H1 (cell line): Measurements from ENCODE around the gene MBP. TPM values are rescaled to one million over a fixed set of nuclear protein-coding genes. Genes with fewer than 3 reads are reported as not detected.

Experiments
- CTCF ChIA-PET: fragments of 300-600 bp; sonication (Branson Sonifier 250); formaldehyde crosslinking; loops from one replicate; lab custom pipeline; 2021; ENCODE audit not compliant: partially characterized antibody; lab: Charles Lee
- POLR2A ChIA-PET: fragments of 300-600 bp; sonication (Branson Sonifier 250); formaldehyde crosslinking; loops from one replicate; lab custom pipeline; 2021; ENCODE audit warnings: inconsistent platforms; ENCODE audit not compliant: partially characterized antibody; lab: Charles Lee
- DNase-seq, 2 experiments: peaks; one replicate each; pipeline versions ENCODE4 v3.0.0 to v3.0.0-alpha.2; 2010 to 2022; ENCODE audit warnings: low spot score in 2 of 2, low read depth in 1 of 2, mixed read lengths in 1 of 2
- FAIRE-seq: peaks from 2 replicates; lab custom pipeline; 2011; peaks lifted over from hg19 to GRCh38; lab: Jason Lieb, UNC
- H2AFZ ChIP-seq: 2 replicates; pipeline ENCODE4 v1.8.1; 2012; ENCODE audit warnings: low read length, inconsistent platforms
- H2AK5ac ChIP-seq: 2 replicates; pipeline ENCODE4 v1.6.1; 2013; ENCODE audit warnings: low read depth, low read length
- H2BK120ac ChIP-seq: replicated peaks from 2 replicates; pipeline ENCODE3; 2013; ENCODE audit warnings: low read depth, low read length, inconsistent platforms
- H2BK12ac ChIP-seq: 2 replicates; pipeline ENCODE4 v1.6.1; 2013; ENCODE audit warnings: low read depth, low read length
- H2BK15ac ChIP-seq: 2 replicates; pipeline ENCODE4 v1.6.1; 2013; ENCODE audit warnings: low read length
- H2BK20ac ChIP-seq: 2 replicates; pipeline ENCODE4 v1.6.1; 2013; ENCODE audit warnings: low read length
- H2BK5ac ChIP-seq: 2 replicates; pipeline ENCODE4 v1.6.1; 2013; ENCODE audit warnings: low read depth, low read length
- H3K14ac ChIP-seq: 2 replicates; pipeline ENCODE4 v1.6.1; 2013; ENCODE audit warnings: inconsistent platforms; ENCODE audit not compliant: insufficient read length
- H3K18ac ChIP-seq: 2 replicates; pipeline ENCODE4 v1.6.1; 2013; ENCODE audit warnings: low read length; ENCODE audit errors: extremely low read depth
- H3K23ac ChIP-seq: 2 replicates; pipeline ENCODE4 v1.6.1; 2013; ENCODE audit warnings: inconsistent platforms; ENCODE audit not compliant: insufficient read length
- H3K23me2 ChIP-seq: 2 replicates; pipeline ENCODE4 v1.6.1; 2013; ENCODE audit warnings: low read depth, low read length
- H3K27ac ChIP-seq: 2 replicates; pipeline ENCODE4 v1.6.1; 2011; ENCODE audit warnings: low read depth, low read length, inconsistent platforms
- H3K27me3 ChIP-seq, 4 experiments: replicated peaks in 1 of 4; 1 replicate in 1 of 4; 2 replicates in 3 of 4; pipeline versions ENCODE4 v1.6.1 to v1.8.1; 2011 to 2013; ENCODE audit warnings: low read length in 3 of 4, mild to moderate bottlenecking in 3 of 4, inconsistent platforms in 2 of 4, mixed read lengths in 2 of 4, moderate library complexity in 1 of 4; ENCODE audit not compliant: control insufficient read depth in 3 of 4, insufficient read depth in 3 of 4; ENCODE audit errors: extremely low read depth in 1 of 4
- H3K36me3 ChIP-seq, 4 experiments: 2 replicates each; pipeline versions ENCODE4 v1.6.1 to v1.8.1; 2011 to 2013; ENCODE audit warnings: mild to moderate bottlenecking in 4 of 4, low read length in 3 of 4, moderate library complexity in 2 of 4, control low read depth in 1 of 4, inconsistent platforms in 1 of 4; ENCODE audit not compliant: insufficient read depth in 4 of 4, control insufficient read depth in 2 of 4
- H3K4ac ChIP-seq: replicated peaks from 2 replicates; pipeline ENCODE3; 2013; ENCODE audit warnings: low read length, low read depth, mixed read lengths, inconsistent platforms; ENCODE audit not compliant: insufficient read length
- H3K4me1 ChIP-seq, 4 experiments: replicated peaks in 1 of 4; 1 replicate in 1 of 4; 2 replicates in 3 of 4; pipeline versions ENCODE4 v1.6.1 to v1.8.1; 2011 to 2013; ENCODE audit warnings: low read length in 3 of 4, inconsistent platforms in 2 of 4, mixed read lengths in 1 of 4; ENCODE audit not compliant: insufficient read depth in 4 of 4, control insufficient read depth in 3 of 4
- H3K4me2 ChIP-seq, 2 experiments: 2 replicates each; pipeline versions ENCODE4 v1.6.1 to v1.8.1; 2011 to 2013; ENCODE audit warnings: low read depth in 2 of 2, low read length in 2 of 2, control low read depth in 1 of 2, inconsistent platforms in 1 of 2, mild to moderate bottlenecking in 1 of 2; ENCODE audit not compliant: insufficient read depth in 1 of 2
- H3K4me3 ChIP-seq, 4 experiments: fragments of 200-600, 300-600 bp in 1 of 4; sonication (generic), shearing (Covaris generic), sonication (Bioruptor Twin) in 1 of 4; 2 replicates each; pipeline versions ENCODE4 v1.5.1 to v1.8.1; 2011 to 2016; ENCODE audit warnings: low read length in 4 of 4, low read depth in 3 of 4, control low read depth in 2 of 4, inconsistent platforms in 2 of 4, mild to moderate bottlenecking in 2 of 4, mixed read lengths in 1 of 4, moderate library complexity in 1 of 4; ENCODE audit not compliant: insufficient read depth in 2 of 4; ENCODE audit errors: extremely low read depth in 1 of 4
- H3K56ac ChIP-seq: replicated peaks from 2 replicates; pipeline ENCODE3; 2013; ENCODE audit warnings: low read depth, mild to moderate bottlenecking, mixed read lengths, low read length, inconsistent platforms; ENCODE audit not compliant: insufficient read length
- H3K79me1 ChIP-seq: 2 replicates; pipeline ENCODE4 v1.6.1; 2013; ENCODE audit warnings: low read depth, low read length, control low read depth
- H3K79me2 ChIP-seq, 2 experiments: 2 replicates each; pipeline versions ENCODE4 v1.6.1 to v1.8.1; 2012 to 2013; ENCODE audit warnings: low read length in 2 of 2, mild to moderate bottlenecking in 2 of 2, inconsistent platforms in 1 of 2; ENCODE audit not compliant: insufficient read depth in 2 of 2, control insufficient read depth in 1 of 2
- H3K9ac ChIP-seq, 4 experiments: replicated peaks in 1 of 4; 1 replicate in 1 of 4; 2 replicates in 3 of 4; pipeline versions ENCODE4 v1.6.1 to v1.8.1; 2011 to 2013; ENCODE audit warnings: low read depth in 3 of 4, low read length in 3 of 4, control low read depth in 2 of 4, mild to moderate bottlenecking in 2 of 4, moderate library complexity in 2 of 4, inconsistent platforms in 1 of 4; ENCODE audit errors: extremely low read depth in 1 of 4
- H3K9me3 ChIP-seq, 2 experiments: 2 replicates each; pipeline versions ENCODE4 v1.6.1 to v1.8.1; 2012 to 2013; ENCODE audit warnings: mild to moderate bottlenecking in 2 of 2, moderate library complexity in 2 of 2, control low read depth in 1 of 2, inconsistent platforms in 1 of 2, low read depth in 1 of 2, low read length in 1 of 2, mixed read lengths in 1 of 2; ENCODE audit not compliant: insufficient read depth in 2 of 2
- H4K20me1 ChIP-seq, 2 experiments: replicated peaks in 1 of 2; 2 replicates each; pipeline versions ENCODE3 to v1.8.1; 2011 to 2013; ENCODE audit warnings: inconsistent platforms in 2 of 2, low read length in 2 of 2, mild to moderate bottlenecking in 1 of 2; ENCODE audit not compliant: insufficient read depth in 2 of 2, control insufficient read depth in 1 of 2
- H4K5ac ChIP-seq: 2 replicates; pipeline ENCODE4 v1.6.1; 2013; ENCODE audit warnings: low read length, low read depth, mixed read lengths, inconsistent platforms; ENCODE audit not compliant: insufficient read length
- H4K8ac ChIP-seq: 2 replicates; pipeline ENCODE4 v1.8.0; 2013; ENCODE audit warnings: mild to moderate bottlenecking, moderate library complexity, low read length, inconsistent platforms; ENCODE audit not compliant: insufficient read depth; ENCODE audit errors: extremely low read depth
- H4K91ac ChIP-seq: replicated peaks from 2 replicates; pipeline ENCODE3; 2013; ENCODE audit warnings: low read length, mixed read lengths, inconsistent platforms; ENCODE audit not compliant: insufficient read length
- CEBPB ChIP-seq: IDR thresholded peaks from 2 replicates; pipeline ENCODE4 v1.6.1; 2012; ENCODE audit warnings: low read depth, low read length
- CREB1 ChIP-seq: IDR thresholded peaks from 2 replicates; pipeline ENCODE4 v1.6.1; 2012; ENCODE audit warnings: inconsistent platforms
- GTF2F1 ChIP-seq: IDR thresholded peaks from 2 replicates; pipeline ENCODE4 v1.6.1; 2012; ENCODE audit warnings: low read depth, low read length, improper control_type of control experiment, borderline replicate concordance
- JUND ChIP-seq: IDR thresholded peaks from 2 replicates; pipeline ENCODE4 v1.6.1; 2011; ENCODE audit warnings: mild to moderate bottlenecking, improper control_type of control experiment, low read length
- KDM4A ChIP-seq: IDR thresholded peaks from one replicate; pipeline ENCODE4 v1.7.1; 2012; ENCODE audit warnings: low read depth, mild to moderate bottlenecking, moderate library complexity, low read length, inconsistent platforms; ENCODE audit not compliant: severe bottlenecking
- POU5F1 ChIP-seq: IDR thresholded peaks from 2 replicates; pipeline ENCODE4 v1.6.1; 2011; ENCODE audit warnings: low read depth, mild to moderate bottlenecking, low read length, moderate library complexity
- RBBP5 ChIP-seq: IDR thresholded peaks from 2 replicates; pipeline ENCODE4 v1.7.1; 2012; ENCODE audit warnings: low read depth, mild to moderate bottlenecking, inconsistent platforms, low read length, moderate library complexity, borderline replicate concordance
- RXRA ChIP-seq: IDR thresholded peaks from 2 replicates; pipeline ENCODE4 v1.6.1; 2011; ENCODE audit warnings: low read depth, mild to moderate bottlenecking, low read length, moderate library complexity; ENCODE audit not compliant: insufficient read depth
- SIN3A ChIP-seq, 2 experiments: IDR thresholded peaks in 1 of 2; conservative IDR thresholded peaks in 1 of 2; 2 replicates each; pipeline ENCODE4 v1.6.1; 2011 to 2012; ENCODE audit warnings: low read length in 2 of 2, improper control_type of control experiment in 1 of 2, low read depth in 1 of 2, mild to moderate bottlenecking in 1 of 2
- SIX5 ChIP-seq: IDR thresholded peaks from 2 replicates; pipeline ENCODE4 v1.6.1; 2011; ENCODE audit warnings: mild to moderate bottlenecking, low read depth, low read length
- SP1 ChIP-seq: IDR thresholded peaks from 2 replicates; pipeline ENCODE4 v1.6.1; 2011; ENCODE audit warnings: low read depth, low read length
- SP2 ChIP-seq: IDR thresholded peaks from 2 replicates; pipeline ENCODE4 v1.6.1; 2012; ENCODE audit warnings: mild to moderate bottlenecking, low read length, inconsistent platforms
- SP4 ChIP-seq: IDR thresholded peaks from 2 replicates; pipeline ENCODE4 v1.6.1; 2012; ENCODE audit warnings: low read length, inconsistent platforms
- WGBS, 2 experiments: shearing (Covaris generic) in 1 of 2; methylation state at CpG; one replicate each; pipeline versions ENCODE4 v1.1.6 to v1.1.7; 2013 to 2015; ENCODE audit warnings: low lambda C conversion rate in 2 of 2, mixed read lengths in 2 of 2, inconsistent platforms in 1 of 2, low coverage in 1 of 2, missing lambda C conversion rate in 1 of 2; ENCODE audit not compliant: insufficient replicate concordance in 2 of 2, insufficient coverage in 1 of 2, insufficient read length in 1 of 2; ENCODE audit errors: extremely low coverage in 1 of 2, missing lambda C conversion rate in 1 of 2; 5-methylcytosine and 5-hydroxymethylcytosine counted together
- polyA plus RNA-seq, 7 experiments: library from polyadenylated mRNA; depleted of rRNA in 3 of 7; stranded (reverse) in 5 of 7; unstranded in 2 of 7; fragments of >200 nt in 5 of 7; fragments of 200-250 nt in 2 of 7; gene quantifications; 1 replicate in 5 of 7; 2 replicates in 1 of 7; 4 replicates in 1 of 7; pipeline versions ENCODE4 v1.2.1 to v1.2.3, GENCODE V29; 2011 to 2013; ENCODE audit warnings: missing spikeins in 2 of 7, mixed read lengths in 2 of 7
- total RNA-seq: library from RNA; stranded (reverse); fragmentation: NEBNext Ultra II Directional; extraction: Animal tissue kit (Norgen Biotek cat#: 25700); gene quantifications from 2 replicates; pipeline ENCODE4 v1.2.1, GENCODE V29; 2021

MBP gene
- total and polyA plus RNA-seq, 2 of the 8 experiments (the other 6 are each of a cell fraction or from before 2014, with no cell fraction given) = 7.7 to 19.2 TPM

DNA sequence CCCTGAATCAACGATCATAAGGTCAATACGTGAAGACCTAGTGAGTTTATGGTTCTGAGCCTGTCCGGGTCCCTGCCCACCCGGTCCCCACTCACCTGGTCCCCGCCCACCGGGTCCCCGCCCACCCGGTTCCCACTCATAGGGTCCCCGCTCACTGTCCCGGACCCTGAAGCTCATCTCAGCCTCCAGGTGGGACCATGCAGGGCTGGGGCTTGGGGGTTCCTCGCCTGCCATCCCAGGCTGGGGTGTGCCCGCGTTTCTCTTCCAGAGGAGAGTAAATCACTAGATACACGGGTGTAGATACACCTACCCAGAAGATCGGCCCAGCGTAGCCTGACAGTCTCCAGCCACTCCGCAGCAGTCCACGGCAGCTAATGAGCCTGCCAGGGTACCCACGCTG is 131.5 kb downstream of the MBP start:
- Histone ChIP-seq H2BK120ac (no peak overlapping the region), H3K9ac (no peak overlapping the region), H3K14ac (no peak overlapping the region), H4K5ac (no peak overlapping the region), H3K4ac (no peak overlapping the region), H3K27ac (no peak overlapping the region), H2BK15ac (no peak overlapping the region), H3K79me1 (no peaks in the 10 kb centered on the region), H2BK12ac (no peak overlapping the region), H4K91ac (no peak overlapping the region), H4K8ac (no peak overlapping the region), H3K18ac (no peak overlapping the region), H3K4me1 (no peaks in the 10 kb centered on the region), H3K56ac (no peak overlapping the region), H3K4me3 (no peak overlapping the region), H4K20me1 (no peaks in the 10 kb centered on the region), H3K36me3 (no peaks in the 10 kb centered on the region), H3K4me2 (no peak overlapping the region), H3K23ac (no peak overlapping the region), H3K23me2 (no peaks in the 10 kb centered on the region), H3K9me3 (no peaks in the 10 kb centered on the region), H3K27me3 (no peaks in the 10 kb centered on the region; a peak in 1 of 7 replicates), H3K79me2 (no peaks in the 10 kb centered on the region), H2AFZ (no peak overlapping the region), H2BK20ac (no peak overlapping the region), H2AK5ac (no peak overlapping the region), H2BK5ac (no peak overlapping the region)
- FAIRE-seq (no peak), DNase-seq (no peak)
- 88% methylated on average over 19 of the region's 19 CpGs; no CpG with 5 or more reads in 1 of the 2 experiments for WGBS, 2 experiments
- TF ChIP-seq SIN3A (conservative IDR thresholded peaks at IDR 0.05 in 1 of 2, IDR thresholded peaks at IDR 0.05 in 1 of 2; ENCODE audit: low read depth in 1 of 2, low read length in 2 of 2) = no peak
- TF ChIP-seq SIX5 = no peak
- no peak for TF ChIP-seq CREB1
- TF ChIP-seq GTF2F1 = no peak
- TF ChIP-seq SP2 = no peak
- TF ChIP-seq SP1 = no peak
- no peak for TF ChIP-seq POU5F1
- TF ChIP-seq CEBPB = no peak
- no peak for TF ChIP-seq RBBP5
- TF ChIP-seq RXRA = no peak
- TF ChIP-seq JUND = no peak
- TF ChIP-seq KDM4A = no peak
- TF ChIP-seq SP4 = no peak
- ChIA-PET POLR2A (no interaction called here), CTCF (interaction anchor here (0.8 to 4.4 kb wide), 33 partner anchors 10 to 211 kb away, joined by 3 to 38 read pairs (median 4); no protein-coding TSS in a partner anchor)
